ENCODE results near the gene COL4A4.
A peak's percentile ranks its signal among the peaks of the same experiment; 100 is the strongest.

The COL4A4 gene

DNA sequence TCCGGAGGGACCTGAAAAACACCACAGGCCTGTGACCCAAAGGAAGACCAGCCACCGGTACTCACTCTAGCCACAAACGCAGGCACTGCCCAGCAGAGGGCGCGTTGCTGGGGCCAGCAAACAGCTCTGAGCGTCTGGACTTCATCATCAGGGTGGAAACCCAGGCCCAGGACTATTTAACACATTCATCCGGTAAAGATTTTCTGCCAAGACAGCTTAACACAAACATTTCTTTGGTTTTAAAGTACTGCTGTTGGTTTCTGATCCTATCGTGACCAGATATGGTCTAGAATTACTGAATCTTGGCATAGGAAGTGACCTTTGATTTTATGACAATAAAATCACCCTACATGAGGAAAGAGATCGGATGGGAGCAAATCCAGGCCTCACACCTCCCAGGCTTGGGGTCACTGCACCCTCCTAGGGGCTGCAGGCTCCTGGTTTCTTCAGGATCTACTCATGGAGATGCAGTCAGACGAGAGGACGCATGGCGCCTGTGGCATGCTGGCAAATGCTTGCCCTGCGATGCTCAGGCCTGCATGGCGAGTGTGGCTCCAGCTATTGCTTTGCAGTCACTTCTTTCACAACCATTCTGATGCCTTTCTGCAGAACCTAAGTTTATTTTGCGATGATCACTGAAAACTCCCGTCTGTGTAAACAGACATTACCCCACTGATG lies 130.4 kb downstream of the COL4A4 start:
- TF ChIP-seq ZNF274 (IDR thresholded peaks at IDR 0.05; ENCODE audit: low read depth, low read length) (no peak), YY1 (IDR thresholded peaks at IDR 0.05; ENCODE audit: insufficient read depth, insufficient read length) (no peak), SUZ12 (IDR thresholded peaks at IDR 0.05; ENCODE audit: extremely low read depth, insufficient read depth, insufficient read length) (no peak)
- no peak overlapping the region for H3K9ac ChIP-seq (ENCODE audit: insufficient read length, low read depth)
- H3K36me3 ChIP-seq (ENCODE audit: insufficient read depth, insufficient read length, low read length) = no peaks in the 10 kb centered on the region
- H3K4me3 ChIP-seq (ENCODE audit: insufficient read length, low read depth) = no peak overlapping the region
- H3K4me1 ChIP-seq (ENCODE audit: insufficient read depth, insufficient read length) = no peaks in the 10 kb centered on the region
- peak; percentile 48 for DNase-seq (ENCODE audit: low read depth, low spot score)
- no peaks in the 10 kb centered on the region for H3K9me3 ChIP-seq (ENCODE audit: insufficient read depth, low read length)
- H3K27me3 ChIP-seq (ENCODE audit: insufficient read depth, insufficient read length) = no peaks in the 10 kb centered on the region

- TF ChIP-seq SUZ12 (IDR thresholded peaks at IDR 0.05; ENCODE audit: extremely low read depth, insufficient read depth, insufficient read length) (no peak), YY1 (IDR thresholded peaks at IDR 0.05; ENCODE audit: insufficient read depth, insufficient read length) (no peak), ZNF274 (IDR thresholded peaks at IDR 0.05; ENCODE audit: low read depth, low read length) (no peak)
- H3K4me1 ChIP-seq (ENCODE audit: insufficient read depth, insufficient read length) = no peaks in the 10 kb centered on the region
- no peaks in the 10 kb centered on the region for H3K27me3 ChIP-seq (ENCODE audit: insufficient read depth, insufficient read length)
- H3K4me3 ChIP-seq (ENCODE audit: insufficient read length, low read depth) = no peak overlapping the region
- H3K9me3 ChIP-seq (ENCODE audit: insufficient read depth, low read length) = no peaks in the 10 kb centered on the region
- no peaks in the 10 kb centered on the region for H3K36me3 ChIP-seq (ENCODE audit: insufficient read depth, insufficient read length, low read length)
- no peak for DNase-seq (ENCODE audit: low read depth, low spot score)
- no peak overlapping the region for H3K9ac ChIP-seq (ENCODE audit: insufficient read length, low read depth)
These were observed 132.6 kb downstream of the COL4A4 start for GRCh38 chr2:227031379-227031778.

- DNase-seq (ENCODE audit: low read depth, low spot score) = no peak
- H3K27me3 ChIP-seq (ENCODE audit: insufficient read depth, insufficient read length) = no peaks in the 10 kb centered on the region
- H3K9me3 ChIP-seq (ENCODE audit: insufficient read depth, low read length) = no peaks in the 10 kb centered on the region
- H3K4me1 ChIP-seq (ENCODE audit: insufficient read depth, insufficient read length) = no peaks in the 10 kb centered on the region
- no peak for TF ChIP-seq SUZ12 (IDR thresholded peaks at IDR 0.05; ENCODE audit: extremely low read depth, insufficient read depth, insufficient read length)
- no peak for TF ChIP-seq ZNF274 (IDR thresholded peaks at IDR 0.05; ENCODE audit: low read depth, low read length)
- TF ChIP-seq YY1 (IDR thresholded peaks at IDR 0.05; ENCODE audit: insufficient read depth, insufficient read length) = no peak
- no peak overlapping the region for H3K4me3 ChIP-seq (ENCODE audit: insufficient read length, low read depth)
- no peaks in the 10 kb centered on the region for H3K36me3 ChIP-seq (ENCODE audit: insufficient read depth, insufficient read length, low read length)
- no peak overlapping the region for H3K9ac ChIP-seq (ENCODE audit: insufficient read length, low read depth)
These were observed 133.2 kb downstream of the COL4A4 start for GRCh38 chr2:227030789-227031188.

- no peak for DNase-seq (ENCODE audit: low read depth, low spot score)
- Histone ChIP-seq H3K4me1 (ENCODE audit: insufficient read depth, insufficient read length) (no peaks in the 10 kb centered on the region), H3K9ac (ENCODE audit: insufficient read length, low read depth) (no peak overlapping the region), H3K27me3 (ENCODE audit: insufficient read depth, insufficient read length) (no peaks in the 10 kb centered on the region), H3K9me3 (ENCODE audit: insufficient read depth, low read length) (no peaks in the 10 kb centered on the region), H3K4me3 (ENCODE audit: insufficient read length, low read depth) (no peak overlapping the region), H3K36me3 (ENCODE audit: insufficient read depth, insufficient read length, low read length) (no peaks in the 10 kb centered on the region)
- TF ChIP-seq YY1 (IDR thresholded peaks at IDR 0.05; ENCODE audit: insufficient read depth, insufficient read length) (no peak), ZNF274 (IDR thresholded peaks at IDR 0.05; ENCODE audit: low read depth, low read length) (no peak), SUZ12 (IDR thresholded peaks at IDR 0.05; ENCODE audit: extremely low read depth, insufficient read depth, insufficient read length) (no peak)
These were observed 134.4 kb downstream of the COL4A4 start for GRCh38 chr2:227029426-227030105.

- no peaks in the 10 kb centered on the region for H3K36me3 ChIP-seq (ENCODE audit: insufficient read depth, insufficient read length, low read length)
- DNase-seq (ENCODE audit: low read depth, low spot score) = no peak
- no peaks in the 10 kb centered on the region for H3K27me3 ChIP-seq (ENCODE audit: insufficient read depth, insufficient read length)
- H3K4me1 ChIP-seq (ENCODE audit: insufficient read depth, insufficient read length) = no peaks in the 10 kb centered on the region
- H3K9me3 ChIP-seq (ENCODE audit: insufficient read depth, low read length) = no peaks in the 10 kb centered on the region
- no peak overlapping the region for H3K9ac ChIP-seq (ENCODE audit: insufficient read length, low read depth)
- H3K4me3 ChIP-seq (ENCODE audit: insufficient read length, low read depth) = no peak overlapping the region
- TF ChIP-seq SUZ12 (IDR thresholded peaks at IDR 0.05; ENCODE audit: extremely low read depth, insufficient read depth, insufficient read length) = no peak
- no peak for TF ChIP-seq ZNF274 (IDR thresholded peaks at IDR 0.05; ENCODE audit: low read depth, low read length)
- TF ChIP-seq YY1 (IDR thresholded peaks at IDR 0.05; ENCODE audit: insufficient read depth, insufficient read length) = no peak
These were observed 138.5 kb downstream of the COL4A4 start for GRCh38 chr2:227025510-227025909.

DNA sequence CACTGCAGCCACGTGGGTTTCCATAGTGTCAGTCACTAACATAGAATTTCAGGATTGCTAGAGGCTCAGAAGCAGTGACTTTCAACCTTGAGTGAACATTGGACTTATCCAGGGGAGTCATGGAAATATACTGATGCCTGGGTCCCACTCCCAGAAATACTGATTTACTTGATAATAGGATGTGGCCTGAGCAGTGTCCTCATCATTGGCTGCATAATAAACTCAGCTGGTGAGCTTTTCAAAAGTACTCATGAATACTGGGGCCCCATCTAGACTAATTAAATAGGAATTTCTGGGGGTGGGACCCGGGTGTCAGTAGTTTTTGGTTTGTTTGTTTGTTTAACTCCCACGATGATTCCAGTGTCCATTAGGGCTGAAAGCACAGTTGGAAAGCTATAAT lies 141.4 kb downstream of the COL4A4 start:
- TF ChIP-seq ZNF274 (IDR thresholded peaks at IDR 0.05; ENCODE audit: low read depth, low read length) (no peak), YY1 (IDR thresholded peaks at IDR 0.05; ENCODE audit: insufficient read depth, insufficient read length) (no peak), SUZ12 (IDR thresholded peaks at IDR 0.05; ENCODE audit: extremely low read depth, insufficient read depth, insufficient read length) (no peak)
- Histone ChIP-seq H3K36me3 (ENCODE audit: insufficient read depth, insufficient read length, low read length) (no peaks in the 10 kb centered on the region), H3K9me3 (ENCODE audit: insufficient read depth, low read length) (no peaks in the 10 kb centered on the region)

DNA sequence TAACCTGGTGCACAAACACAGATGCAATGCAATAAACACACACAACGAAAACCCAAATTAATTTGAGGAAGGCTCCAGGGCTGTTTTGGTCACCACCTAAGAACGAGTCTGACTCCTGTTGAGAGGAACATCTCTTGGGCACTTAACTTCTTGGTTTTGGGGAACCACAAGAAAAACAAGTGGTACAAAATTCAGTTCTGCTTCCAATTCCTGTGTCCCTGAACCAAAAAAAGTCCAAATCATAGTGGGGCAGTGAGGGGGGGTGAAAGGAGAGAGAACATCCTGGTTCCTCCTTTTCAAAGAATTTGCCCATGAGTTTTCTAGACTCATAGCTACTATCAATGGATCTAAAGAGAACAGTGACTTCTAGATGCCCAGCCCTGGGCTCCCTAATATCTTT lies 143.6 kb downstream of the COL4A4 start:
- Histone ChIP-seq H3K9me3 (ENCODE audit: insufficient read depth, low read length) (no peaks in the 10 kb centered on the region), H3K9ac (ENCODE audit: insufficient read length, low read depth) (no peak overlapping the region), H3K4me1 (ENCODE audit: insufficient read depth, insufficient read length) (no peaks in the 10 kb centered on the region), H3K27me3 (ENCODE audit: insufficient read depth, insufficient read length) (no peaks in the 10 kb centered on the region), H3K36me3 (ENCODE audit: insufficient read depth, insufficient read length, low read length) (no peaks in the 10 kb centered on the region), H3K4me3 (ENCODE audit: insufficient read length, low read depth) (no peak overlapping the region)
- no peak for DNase-seq (ENCODE audit: low read depth, low spot score)
- TF ChIP-seq SUZ12 (IDR thresholded peaks at IDR 0.05; ENCODE audit: extremely low read depth, insufficient read depth, insufficient read length) (no peak), ZNF274 (IDR thresholded peaks at IDR 0.05; ENCODE audit: low read depth, low read length) (no peak), YY1 (IDR thresholded peaks at IDR 0.05; ENCODE audit: insufficient read depth, insufficient read length) (no peak)

More for the DNA sequence above, 141.4 kb downstream of the COL4A4 start:
- H3K4me3 ChIP-seq (ENCODE audit: insufficient read length, low read depth) = no peak overlapping the region
- H3K9ac ChIP-seq (ENCODE audit: insufficient read length, low read depth) = no peak overlapping the region
- no peaks in the 10 kb centered on the region for H3K4me1 ChIP-seq (ENCODE audit: insufficient read depth, insufficient read length)
- DNase-seq (ENCODE audit: low read depth, low spot score) = no peak
- no peaks in the 10 kb centered on the region for H3K27me3 ChIP-seq (ENCODE audit: insufficient read depth, insufficient read length)

Measured in NT2/D1 (cell line).